K562 (cell line): ENCODE data around the gene FXYD4. TPM values are rescaled to one million over a fixed set of nuclear protein-coding genes. Genes with fewer than 3 reads are reported as not detected.

ENCODE experiments used
- CXXC5 ChIP-seq: fragments of 250-450 bp; sonication (Bioruptor Pico); IDR thresholded peaks from 2 replicates; pipeline ENCODE4 v1.8.0; 2022; ENCODE audit warnings: inconsistent platforms, mild to moderate bottlenecking, moderate library complexity
- ELF1 ChIP-seq: fragments of 200-800 bp; sonication (Bioruptor generic); IDR thresholded peaks from 2 replicates; pipeline ENCODE4 v1.6.1; 2016; ENCODE audit warnings: missing genetic modification characterization, missing compliant biosample characterization
- KHSRP ChIP-seq: fragments of 450-650 bp; IDR thresholded peaks from 2 replicates; pipeline ENCODE4 v1.6.1; 2017
- NR2C2 ChIP-seq, 2 experiments: fragments of 200-800 bp in 1 of 2; sonication (Bioruptor generic) in 1 of 2; sonication (generic) in 1 of 2; formaldehyde crosslinking in 1 of 2; IDR thresholded peaks; 2 replicates each; pipeline versions ENCODE4 v1.6.1 to v1.8.0; 2016 to 2022; ENCODE audit warnings: mild to moderate bottlenecking in 1 of 2, missing compliant biosample characterization in 1 of 2, missing genetic modification characterization in 1 of 2, missing genetic modification reagents in 1 of 2
- PBX2 ChIP-seq, 2 experiments: IDR thresholded peaks in 1 of 2; conservative IDR thresholded peaks in 1 of 2; 2 replicates each; pipeline ENCODE4 v1.6.1; 2016; ENCODE audit warnings: low read depth in 2 of 2, mild to moderate bottlenecking in 1 of 2, missing compliant biosample characterization in 1 of 2, missing genetic modification characterization in 1 of 2, moderate library complexity in 1 of 2
- SIRT6 ChIP-seq: IDR thresholded peaks from one replicate; pipeline ENCODE4 v1.6.1; 2012; ENCODE audit warnings: low read depth, mild to moderate bottlenecking, control low read depth, inconsistent platforms, low read length, moderate library complexity
- TCF15 ChIP-seq: fragments of 250-450 bp; sonication (Bioruptor Pico); IDR thresholded peaks from 2 replicates; pipeline ENCODE4 v1.8.0; 2022; ENCODE audit warnings: moderate library complexity, mild to moderate bottlenecking, inconsistent platforms
- ZNF12 ChIP-seq: sonication (generic); formaldehyde crosslinking; IDR thresholded peaks from 2 replicates; pipeline ENCODE4 v1.4.0; 2020; ENCODE audit warnings: mild to moderate bottlenecking, missing genetic modification reagents
- ZNF57 ChIP-seq: fragments of 450-650 bp; formaldehyde crosslinking; IDR thresholded peaks from 2 replicates; pipeline ENCODE4 v1.4.0; 2020; ENCODE audit warnings: mild to moderate bottlenecking, moderate library complexity
- ZNF695 ChIP-seq: fragments of 450-650 bp; formaldehyde crosslinking; IDR thresholded peaks from 2 replicates; pipeline ENCODE4 v1.4.0; 2020; ENCODE audit warnings: mild to moderate bottlenecking, moderate library complexity
- ZNF79 ChIP-seq: fragments of 250-450 bp; sonication (Bioruptor Pico); IDR thresholded peaks from 2 replicates; pipeline ENCODE4 v1.4.0; 2020; ENCODE audit warnings: low read depth, mild to moderate bottlenecking, moderate library complexity
- polyA plus RNA-seq, 8 experiments: library from polyadenylated mRNA; depleted of rRNA in 4 of 8; stranded (reverse) in 5 of 8; unstranded in 3 of 8; fragments of >200 nt; fragmentation: Nextera tagmentation in 2 of 8; fragmentation: Illumina TruSeq in 1 of 8; extraction: Ambion mirVana in 2 of 8; extraction: Trizol in 1 of 8; gene quantifications; 2 replicates each; pipeline versions ENCODE4 v1.2.1 to v1.2.3, GENCODE V29; 2011 to 2014; ENCODE audit warnings: inconsistent platforms in 1 of 8, missing spikeins in 1 of 8
- total RNA-seq, 7 experiments: library from RNA; depleted of rRNA in 6 of 7; stranded (reverse); fragments of >200 nt in 6 of 7; fragmentation: Illumina TruSeq in 2 of 7; extraction: Trizol in 2 of 7; gene quantifications; 2 replicates each; pipeline versions ENCODE4 v1.2.1 to v1.2.3, GENCODE V29; 2011 to 2021; ENCODE audit warnings: low replicate concordance in 1 of 7
- TF ChIP-seq, protein P1 (sequence below), 2 experiments: fragments of 450-650 bp; IDR thresholded peaks; 2 replicates each; pipeline ENCODE4 v1.6.1; 2016; ENCODE audit warnings: mild to moderate bottlenecking in 2 of 2, borderline replicate concordance in 1 of 2, low read depth in 1 of 2, moderate library complexity in 1 of 2

Gene FXYD4
- total and polyA plus RNA-seq, 9 of the 15 experiments (the other 6 are each of a cell fraction or from before 2014, with no cell fraction given), result not detected

- TF ChIP-seq, protein P1, sequence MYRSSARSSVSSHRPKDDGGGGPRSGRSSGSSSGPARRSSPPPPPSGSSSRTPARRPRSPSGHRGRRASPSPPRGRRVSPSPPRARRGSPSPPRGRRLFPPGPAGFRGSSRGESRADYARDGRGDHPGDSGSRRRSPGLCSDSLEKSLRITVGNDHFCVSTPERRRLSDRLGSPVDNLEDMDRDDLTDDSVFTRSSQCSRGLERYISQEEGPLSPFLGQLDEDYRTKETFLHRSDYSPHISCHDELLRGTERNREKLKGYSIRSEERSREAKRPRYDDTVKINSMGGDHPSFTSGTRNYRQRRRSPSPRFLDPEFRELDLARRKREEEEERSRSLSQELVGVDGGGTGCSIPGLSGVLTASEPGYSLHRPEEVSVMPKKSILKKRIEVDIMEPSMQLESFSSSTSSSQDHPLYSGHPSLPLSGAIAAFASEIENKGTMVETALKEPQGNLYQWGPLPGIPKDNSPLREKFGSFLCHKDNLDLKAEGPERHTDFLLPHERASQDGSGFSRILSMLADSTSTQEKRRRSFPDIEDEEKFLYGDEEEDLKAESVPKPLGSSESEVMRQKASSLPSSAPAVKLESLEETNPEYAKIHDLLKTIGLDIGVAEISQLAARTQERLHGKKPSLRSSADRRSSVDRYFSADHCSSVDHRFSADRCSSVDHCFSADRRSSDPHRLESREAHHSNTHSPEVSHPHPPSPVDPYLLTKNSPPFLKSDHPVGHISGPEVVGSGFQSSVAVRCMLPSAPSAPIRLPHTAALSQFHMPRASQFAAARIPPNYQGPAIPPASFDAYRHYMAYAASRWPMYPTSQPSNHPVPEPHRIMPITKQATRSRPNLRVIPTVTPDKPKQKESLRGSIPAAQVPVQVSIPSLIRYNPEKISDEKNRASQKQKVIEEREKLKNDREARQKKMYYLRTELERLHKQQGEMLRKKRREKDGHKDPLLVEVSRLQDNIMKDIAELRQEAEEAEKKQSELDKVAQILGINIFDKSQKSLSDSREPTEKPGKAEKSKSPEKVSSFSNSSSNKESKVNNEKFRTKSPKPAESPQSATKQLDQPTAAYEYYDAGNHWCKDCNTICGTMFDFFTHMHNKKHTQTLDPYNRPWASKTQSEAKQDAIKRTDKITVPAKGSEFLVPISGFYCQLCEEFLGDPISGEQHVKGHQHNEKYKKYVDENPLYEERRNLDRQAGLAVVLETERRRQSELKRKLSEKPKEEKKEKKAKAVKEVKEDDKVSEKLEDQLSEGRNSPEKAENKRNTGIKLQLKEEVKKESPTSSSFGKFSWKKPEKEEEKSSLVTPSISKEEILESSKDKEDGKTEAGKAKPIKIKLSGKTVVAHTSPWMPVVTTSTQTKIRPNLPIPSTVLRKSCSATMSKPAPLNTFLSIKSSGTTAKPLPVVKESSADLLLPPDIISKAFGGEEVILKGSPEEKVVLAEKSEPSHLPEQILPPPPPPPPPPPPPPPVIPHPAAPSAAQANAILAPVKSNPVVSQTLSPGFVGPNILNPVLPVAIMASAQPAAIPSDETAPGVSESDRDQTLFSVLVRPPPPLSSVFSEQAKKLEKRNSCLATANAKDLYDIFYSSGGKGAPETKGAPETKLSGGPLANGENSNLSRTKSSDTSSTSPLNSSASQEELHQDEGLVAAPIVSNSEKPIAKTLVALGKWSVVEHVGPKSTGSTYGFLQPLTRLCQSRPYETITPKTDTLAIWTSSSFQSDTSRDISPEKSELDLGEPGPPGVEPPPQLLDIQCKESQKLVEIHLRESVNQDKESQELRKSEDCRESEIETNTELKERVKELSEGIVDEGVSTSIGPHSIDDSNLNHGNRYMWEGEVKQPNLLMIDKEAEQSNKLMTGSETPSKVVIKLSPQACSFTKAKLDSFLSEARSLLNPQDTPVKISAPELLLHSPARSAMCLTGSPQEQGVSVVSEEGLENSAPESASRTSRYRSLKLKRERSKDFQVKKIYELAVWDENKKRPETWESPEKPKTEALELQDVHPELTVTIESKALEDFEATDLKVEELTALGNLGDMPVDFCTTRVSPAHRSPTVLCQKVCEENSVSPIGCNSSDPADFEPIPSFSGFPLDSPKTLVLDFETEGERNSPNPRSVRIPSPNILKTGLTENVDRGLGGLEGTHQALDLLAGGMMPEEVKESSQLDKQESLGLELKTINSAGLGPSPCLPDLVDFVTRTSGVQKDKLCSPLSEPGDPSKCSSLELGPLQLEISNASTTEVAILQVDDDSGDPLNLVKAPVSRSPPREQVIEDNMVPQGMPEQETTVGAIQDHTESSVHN (IDR thresholded peaks at IDR 0.05; ENCODE audit: borderline replicate concordance in 1 of 2, low read depth in 1 of 2), result no peak
- TF ChIP-seq PBX2 (CRISPR knock-in tag; IDR thresholded peaks at IDR 0.05; ENCODE audit: low read depth) (no peak), PBX2 (tag; conservative IDR thresholded peaks at IDR 0.05; ENCODE audit: low read depth) (no peak), SIRT6 (no peak), ELF1 (tag) (no peak), KHSRP (no peak), ZNF79 (CRISPR knock-in tag) (0 out of 2 replicates have a peak, but pooled peaks have one; percentile 25), ZNF695 (CRISPR knock-in tag) (no peak), NR2C2 (CRISPR knock-in tag; IDR thresholded peaks at IDR 0.05) (no peak), NR2C2 (tag; IDR thresholded peaks at IDR 0.05) (no peak), ZNF12 (CRISPR knock-in tag) (no peak), CXXC5 (CRISPR knock-in tag) (no peak), TCF15 (CRISPR knock-in tag) (no peak), ZNF57 (CRISPR knock-in tag) (no peak)
These were observed 30.7 kb downstream of the FXYD4 start (continued) for GRCh38 chr10:43402176-43402575.
